Measurements from ENCODE around the gene IFNLR1. TPM values are rescaled to one million over a fixed set of nuclear protein-coding genes. Genes with fewer than 3 reads are reported as not detected.

IFNLR1 gene
- total RNA-seq, result 11.1 TPM
- long read RNA-seq, full-length matches to known transcripts, result 12 of 29 reads
- long read RNA-seq, partial matches to known transcripts, result 4 of 29 reads
- long read RNA-seq, other reads (novel, unspliced or antisense), result 13 of 29 reads

DNA sequence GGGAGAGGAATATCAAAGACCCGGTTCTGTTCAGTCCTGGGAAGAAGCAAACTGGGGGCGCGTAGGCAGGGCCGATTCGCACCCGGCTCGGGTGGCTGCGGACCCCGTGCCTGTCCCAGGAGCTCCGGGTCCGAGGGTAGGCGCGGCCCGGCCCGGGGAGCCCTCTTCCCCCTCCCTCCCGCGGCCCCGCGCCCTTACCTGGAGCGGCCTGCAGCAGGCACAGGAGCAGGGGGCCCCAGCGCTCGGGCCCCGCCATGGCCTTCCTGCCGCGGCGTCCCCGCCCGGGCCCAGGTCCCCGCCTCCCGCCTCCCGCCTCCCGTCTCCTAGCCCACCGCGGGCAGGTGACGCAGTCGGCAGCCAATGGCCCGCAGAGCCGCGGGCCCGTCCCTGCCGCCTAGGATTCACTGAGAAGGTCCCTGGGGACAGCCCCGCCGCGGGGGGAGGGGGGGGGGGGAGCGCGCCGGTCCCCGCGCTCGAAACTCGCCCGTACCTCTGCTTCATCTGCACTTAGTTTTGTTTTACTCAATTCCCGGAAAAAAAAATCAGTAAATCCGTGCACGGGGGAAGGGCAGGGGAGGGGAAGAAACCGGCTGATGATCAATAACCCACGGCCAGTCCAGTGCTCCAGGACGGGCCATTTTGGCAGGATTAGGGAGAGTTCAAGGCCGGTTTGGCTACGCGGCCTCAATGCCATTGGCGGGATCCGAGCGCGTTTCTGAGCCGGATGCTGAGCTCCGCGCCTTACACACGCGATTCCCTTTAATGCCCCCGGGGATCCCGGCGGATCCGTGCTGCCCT lies at the start of gene IFNLR1:
TSS of gene IFNLR1 (minus strand) at position 297 of the 798 bp plus-strand sequence. CDS start at position 256, 41 bp downstream.
- ATAC-seq (peak; percentile 90), DNase-seq (peak; percentile 91)
- Histone ChIP-seq H3K27me3 (no peaks in the 10 kb centered on the region), H3K36me3 (no peaks in the 10 kb centered on the region), H3K27ac (peak within 1 kb of the TSS; percentile 77), H3K4me1 (peaks cover 30% of the 10 kb centered on the region), H3K4me3 (peak within 1 kb of the TSS; percentile 65), H3K9me3 (no peaks in the 10 kb centered on the region)
- intact Hi-C loops (cut with DNase I), result no loop called here
- TF ChIP-seq CTCF (IDR thresholded peaks at IDR 0.05), result no peak

DNA sequence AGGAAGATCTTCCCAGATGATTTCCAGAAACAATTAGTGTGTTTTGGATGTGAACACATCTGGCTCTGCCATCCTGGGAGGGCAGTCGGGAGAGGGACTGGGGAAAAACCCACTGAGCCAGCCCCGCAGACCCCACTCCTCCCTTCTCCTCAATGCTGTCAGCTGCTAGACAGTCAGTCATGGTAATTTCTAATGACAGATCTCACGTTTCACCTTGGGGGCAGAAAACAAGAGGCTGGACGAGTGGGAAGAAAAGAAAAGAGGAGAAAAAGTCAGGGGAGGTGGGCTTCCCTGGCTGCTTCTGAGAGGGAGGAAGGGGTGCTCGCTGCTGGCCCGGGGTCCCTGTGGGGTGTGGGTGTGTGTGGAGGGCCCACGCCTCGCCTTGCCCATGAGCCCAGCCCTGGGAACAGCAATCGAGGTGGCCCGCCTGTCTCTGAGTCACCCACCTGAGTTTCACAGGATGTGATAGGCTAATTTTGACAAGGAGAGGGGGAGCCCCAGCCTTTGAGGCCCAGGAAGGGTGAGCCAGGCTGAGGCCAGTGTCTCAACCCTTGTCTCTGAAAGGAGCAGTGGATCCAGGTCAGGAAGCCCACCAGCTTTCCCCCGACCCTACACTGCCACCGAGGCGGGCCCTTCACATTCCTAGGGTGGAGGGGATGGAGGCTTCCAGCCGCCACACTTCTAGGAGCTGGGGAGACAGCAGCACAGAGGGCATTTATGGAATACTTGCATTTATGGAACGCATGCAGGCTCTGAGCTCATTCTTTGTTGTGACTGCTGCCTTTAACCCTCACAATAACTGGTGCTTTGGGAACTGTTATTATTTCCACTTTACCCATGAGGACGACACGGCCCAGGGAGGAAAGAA lies 49.1 kb upstream of the IFNLR1 start:
- no peak for TF ChIP-seq CTCF (IDR thresholded peaks at IDR 0.05)
- no peak for DNase-seq

DNA sequence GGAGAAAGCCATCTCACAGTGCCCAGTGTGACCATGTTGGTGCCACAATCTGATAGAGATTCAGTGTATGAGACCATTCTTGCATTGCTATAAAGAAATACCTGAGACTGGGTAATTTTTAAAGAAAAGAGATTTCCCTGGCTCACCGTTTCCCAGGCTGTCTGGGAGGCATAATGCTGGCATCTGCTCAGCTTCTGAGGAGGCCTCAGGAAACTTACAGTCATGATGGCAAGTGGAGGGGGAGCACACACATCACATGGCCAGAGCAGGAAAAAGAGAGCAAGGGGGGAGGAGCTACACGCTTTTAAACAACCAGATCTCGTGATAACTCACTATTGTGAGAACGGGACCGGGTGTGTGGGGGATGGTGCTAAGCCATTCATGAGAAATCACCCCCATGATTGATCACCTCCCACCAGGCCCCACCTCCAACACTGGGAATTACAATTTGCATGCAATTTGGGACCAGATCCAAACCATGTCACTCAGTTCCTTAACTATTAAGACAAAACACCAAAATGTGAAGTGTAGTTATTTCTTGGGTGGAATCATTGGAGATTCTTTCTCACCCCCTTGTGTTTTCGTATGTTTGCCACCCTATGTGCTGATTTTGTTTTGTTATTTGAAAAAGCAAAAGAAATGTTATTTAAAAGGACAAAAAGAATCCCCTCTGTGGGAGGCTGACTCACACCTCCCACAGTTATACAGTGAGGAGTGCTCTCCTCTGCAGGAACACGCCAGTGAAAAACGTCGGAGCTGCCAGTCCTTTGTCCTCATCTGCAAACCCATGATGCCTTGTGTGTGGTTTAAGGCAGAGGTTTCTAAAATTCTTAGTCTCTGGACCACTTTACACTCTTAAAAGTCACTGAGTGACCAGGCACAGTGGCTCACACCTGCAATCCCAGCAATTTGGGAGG lies 46.9 kb upstream of the IFNLR1 start:
- no peaks in the 10 kb centered on the region for H3K4me1 ChIP-seq
- H3K27me3 ChIP-seq, result no peaks in the 10 kb centered on the region
- ATAC-seq, result no peak
- no peaks in the 10 kb centered on the region for H3K9me3 ChIP-seq
- no peaks in the 10 kb centered on the region for H3K36me3 ChIP-seq
- no peak overlapping the region for H3K27ac ChIP-seq
- intact Hi-C loops (cut with DNase I), result no loop called here
- DNase-seq, result no peak
- no peak for TF ChIP-seq CTCF (IDR thresholded peaks at IDR 0.05)
- H3K4me3 ChIP-seq, result no peak overlapping the region

More for the DNA sequence above, 49.1 kb upstream of the IFNLR1 start:
- intact Hi-C loops (cut with DNase I), result no loop called here
- H3K9me3 ChIP-seq, result no peaks in the 10 kb centered on the region
- no peaks in the 10 kb centered on the region for H3K4me1 ChIP-seq
- H3K27ac ChIP-seq, result no peak overlapping the region
- H3K36me3 ChIP-seq, result no peaks in the 10 kb centered on the region
- peak; percentile 48 for ATAC-seq
- H3K27me3 ChIP-seq, result no peaks in the 10 kb centered on the region
- no peak overlapping the region for H3K4me3 ChIP-seq

DNA sequence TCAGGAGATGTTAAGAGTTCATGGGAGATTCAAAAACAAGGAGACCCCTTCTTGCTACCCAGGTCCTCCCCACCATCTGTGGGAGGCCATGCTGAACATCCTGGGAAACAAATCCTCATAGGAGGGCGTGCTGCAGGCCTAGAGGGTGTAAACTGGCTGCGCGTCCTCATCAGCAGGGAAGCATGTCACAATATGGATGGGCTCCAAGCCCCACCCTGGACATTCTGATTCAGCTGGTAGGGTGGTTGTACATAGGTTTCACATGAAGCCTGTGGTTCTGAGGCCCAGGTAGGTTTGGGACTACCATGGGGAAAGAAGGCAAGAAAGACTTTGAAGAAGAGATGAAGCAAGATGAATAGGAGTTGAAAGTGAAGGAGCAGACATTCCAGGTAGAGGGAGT lies 44.6 kb upstream of the IFNLR1 start:
- H3K27ac ChIP-seq, result no peak overlapping the region
- intact Hi-C loops (cut with DNase I), result no loop called here
- H3K36me3 ChIP-seq, result no peaks in the 10 kb centered on the region
- ATAC-seq, result no peak
- H3K9me3 ChIP-seq, result no peaks in the 10 kb centered on the region
- no peaks in the 10 kb centered on the region for H3K27me3 ChIP-seq
- no peak overlapping the region for H3K4me3 ChIP-seq
- no peak for TF ChIP-seq CTCF (IDR thresholded peaks at IDR 0.05)
- no peak for DNase-seq
- H3K4me1 ChIP-seq, result no peaks in the 10 kb centered on the region

- no peak overlapping the region for H3K4me3 ChIP-seq
- TF ChIP-seq CTCF (IDR thresholded peaks at IDR 0.05), result no peak
- no peak for ATAC-seq
- no peak overlapping the region for H3K27ac ChIP-seq
- no peaks in the 10 kb centered on the region for H3K4me1 ChIP-seq
- H3K36me3 ChIP-seq, result no peaks in the 10 kb centered on the region
- intact Hi-C loops (cut with DNase I), result no loop called here
- no peaks in the 10 kb centered on the region for H3K27me3 ChIP-seq
- no peak for DNase-seq
- no peaks in the 10 kb centered on the region for H3K9me3 ChIP-seq
Observed at GRCh38 chr1:24228311-24228710, 41.2 kb upstream of the IFNLR1 start.
